ENCODE measurements around the gene MICU1. TPM values are rescaled to one million over a fixed set of nuclear protein-coding genes. Genes with fewer than 3 reads are reported as not detected.

The MICU1 gene
- total and polyA plus RNA-seq, 10 of the 15 experiments (the other 5 are each of a cell fraction or from before 2014, with no cell fraction given) = 18.2 to 36.4 (median 22.2) TPM

- peak; percentile 65; the same call in 1 of the 2 replicates for TF ChIP-seq ZNF217 (IDR thresholded peaks at IDR 0.05)
- TF ChIP-seq NFYB (IDR thresholded peaks at IDR 0.05; ENCODE audit: insufficient read depth, low read depth, low read length) = no peak
- TF ChIP-seq ZBTB40 (IDR thresholded peaks at IDR 0.05; ENCODE audit: borderline replicate concordance) = no peak
- TF ChIP-seq RELB (IDR thresholded peaks at IDR 0.05; ENCODE audit: low read depth) = peak; percentile 88
- peak; percentile 59; the same call in 1 of the 2 replicates for TF ChIP-seq IRF4 (IDR thresholded peaks at IDR 0.05; ENCODE audit: low read depth, low read length)
- TF ChIP-seq SMARCA5 (IDR thresholded peaks at IDR 0.05) = peak; percentile 95
- TF ChIP-seq CUX1 (IDR thresholded peaks at IDR 0.05; ENCODE audit: insufficient replicate concordance, low read depth, low read length) = peak; percentile 38
- peak; percentile 91 for TF ChIP-seq MTA2 (IDR thresholded peaks at IDR 0.05; ENCODE audit: low read depth)
- TF ChIP-seq PAX5 (IDR thresholded peaks at IDR 0.05; ENCODE audit: borderline replicate concordance, low read depth, low read length) = peak; percentile 98
- TF ChIP-seq SUPT20H (IDR thresholded peaks at IDR 0.05; ENCODE audit: borderline replicate concordance, control insufficient read depth, low read depth, low read length) = no peak
- TF ChIP-seq POLR2AphosphoS5 (IDR thresholded peaks at IDR 0.05; ENCODE audit: low read length) = peak; percentile 58; the same call in 1 of the 2 replicates
- peak; percentile 55 for TF ChIP-seq SPI1 (IDR thresholded peaks at IDR 0.05; ENCODE audit: borderline replicate concordance, insufficient read depth, low read depth, low read length)
- 0 out of 2 replicates have a peak, but pooled peaks have one; percentile 11 for TF ChIP-seq JUND (IDR thresholded peaks at IDR 0.05; ENCODE audit: low read depth, low read length)
- TF ChIP-seq ZBED1 (IDR thresholded peaks at IDR 0.05; ENCODE audit: borderline replicate concordance) = peak; percentile 72; the same call in 1 of the 2 replicates
- peak; percentile 73 for TF ChIP-seq BCL11A (IDR thresholded peaks at IDR 0.05; ENCODE audit: low read depth, low read length)
- TF ChIP-seq SMC3 (IDR thresholded peaks at IDR 0.05; ENCODE audit: borderline replicate concordance, low read length) = peak; percentile 39; the same call in 1 of the 2 replicates
- no peak for TF ChIP-seq TAF1 (IDR thresholded peaks at IDR 0.05; ENCODE audit: borderline replicate concordance, low read depth, low read length)
These were observed 291.0 kb downstream of the MICU1 start (continued) for GRCh38 chr10:72334825-72335393.

Data from GM12878 (cell line).